Measurements from ENCODE around the gene A3GALT2.

A3GALT2 gene

DNA sequence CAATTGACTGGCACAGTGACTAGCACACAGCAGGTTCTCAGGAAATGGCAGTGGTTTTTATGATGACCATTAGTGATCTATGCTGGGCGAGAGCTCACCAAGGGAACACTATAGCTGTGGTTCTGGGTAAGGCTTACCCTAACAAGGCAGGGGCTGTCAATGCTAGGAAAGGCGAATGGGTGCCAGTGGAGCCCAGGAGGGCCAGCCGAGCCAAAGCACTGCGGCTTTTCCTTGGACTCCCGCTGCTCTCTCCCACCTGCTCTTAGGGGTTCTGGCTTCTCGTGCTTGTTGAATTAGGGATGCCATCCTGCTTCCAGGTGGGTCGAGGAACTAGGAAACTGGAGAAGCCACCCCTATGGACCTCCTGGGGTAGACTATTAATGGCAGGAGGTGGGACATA lies 10.0 kb upstream of the A3GALT2 start:
- no peak for DNase-seq

DNA sequence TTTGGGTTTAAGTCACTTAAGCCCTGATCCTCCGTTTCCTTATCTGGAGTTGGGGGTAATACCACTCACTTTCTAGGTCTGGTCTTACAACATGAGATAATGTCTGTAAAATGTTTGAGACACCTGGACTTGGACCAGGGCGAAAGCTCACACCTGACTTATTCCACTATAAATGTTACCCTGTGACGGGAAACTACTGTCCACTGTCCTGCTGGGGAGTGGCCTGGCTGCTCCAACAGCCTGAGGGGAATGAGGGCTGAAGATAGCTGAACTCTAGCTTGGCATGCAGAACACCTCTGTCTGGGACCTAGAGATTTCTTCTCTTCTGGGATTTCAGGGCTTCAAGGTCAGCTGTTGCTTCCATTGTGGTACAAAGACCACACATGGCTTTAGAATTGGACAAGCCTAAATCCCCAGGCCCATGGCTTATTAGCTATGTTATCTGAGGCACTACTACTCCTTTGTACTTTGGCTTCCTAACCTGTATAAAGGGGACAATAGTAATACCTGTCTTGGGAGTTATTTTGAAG lies 9.5 kb upstream of the A3GALT2 start:
- no peak for DNase-seq

- no peak for DNase-seq
These were observed 8.9 kb upstream of the A3GALT2 start for GRCh38 chr1:33329600-33330305.

GRCh38 chr1:33328817-33329216 lies 7.9 kb upstream of the A3GALT2 start:
- no peak for DNase-seq

- no peak for DNase-seq
These were observed 6.9 kb upstream of the A3GALT2 start for GRCh38 chr1:33327587-33328325.

GRCh38 chr1:33326785-33327184 lies 5.9 kb upstream of the A3GALT2 start:
- DNase-seq, result no peak

- DNase-seq, result no peak
These were observed 4.0 kb upstream of the A3GALT2 start for GRCh38 chr1:33324677-33325575.

DNA sequence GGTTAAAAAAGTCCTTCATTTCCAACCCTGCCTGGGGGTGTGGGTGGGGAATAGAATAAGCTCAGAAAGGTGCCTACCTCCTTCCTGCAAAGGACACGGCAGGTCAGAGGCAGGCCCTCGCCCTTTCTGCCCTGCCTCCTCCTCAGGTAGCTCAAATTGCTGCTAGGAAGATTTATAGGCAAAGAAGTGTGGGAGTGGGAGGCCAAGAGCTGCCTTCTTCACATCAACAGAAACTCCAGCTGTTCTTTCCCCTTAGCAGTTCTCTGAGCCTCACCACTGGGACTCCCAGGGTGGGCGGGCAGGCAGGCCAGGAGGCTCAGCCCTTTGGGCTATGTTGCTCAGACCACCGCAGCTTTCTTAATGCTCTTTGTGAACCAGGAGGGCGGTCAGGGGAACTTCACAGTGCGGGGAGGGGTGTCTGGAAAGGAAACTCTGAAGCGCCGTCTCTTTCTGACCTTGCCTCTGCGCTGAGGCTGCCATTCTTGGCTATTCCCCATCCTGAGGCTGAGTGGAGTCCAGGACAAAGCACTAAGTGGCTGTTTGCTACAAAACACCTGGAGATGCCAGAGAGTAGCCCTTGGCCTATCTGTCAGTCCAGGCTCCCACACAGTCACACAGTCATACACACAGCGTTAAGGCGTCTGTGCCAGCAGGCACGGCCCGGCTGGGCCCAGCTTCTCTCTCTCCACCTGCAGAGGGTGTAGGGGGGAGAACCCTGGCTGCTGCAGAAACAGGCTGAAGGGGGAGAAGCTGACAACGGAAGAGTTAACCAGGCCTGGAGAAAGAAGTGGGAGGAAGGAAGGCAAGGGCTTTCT lies 3.0 kb upstream of the A3GALT2 start:
- DNase-seq, result no peak

GRCh38 chr1:33322870-33323585 lies 2.1 kb upstream of the A3GALT2 start:
- DNase-seq, result no peak

DNA sequence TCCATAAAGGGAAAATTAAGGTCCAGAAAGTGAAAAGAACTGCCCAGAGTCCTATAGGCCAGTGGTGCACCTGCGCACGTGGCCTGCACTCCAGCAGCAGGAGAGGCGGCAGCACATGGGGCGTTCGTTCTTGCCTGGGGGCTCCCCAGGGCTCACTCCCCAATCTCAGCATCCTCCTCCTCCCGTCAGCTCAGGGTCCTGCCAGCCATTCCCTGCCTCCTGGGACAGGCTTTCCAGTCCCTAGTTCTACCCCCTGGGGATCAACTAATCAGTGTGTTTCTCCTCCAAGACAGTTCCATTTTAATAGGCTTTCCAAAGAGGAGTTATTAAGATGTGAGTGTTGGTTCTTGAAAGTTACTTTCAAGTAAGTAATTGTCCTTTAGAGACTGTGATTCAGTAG lies 1.2 kb upstream of the A3GALT2 start:
- DNase-seq, result no peak

DNA sequence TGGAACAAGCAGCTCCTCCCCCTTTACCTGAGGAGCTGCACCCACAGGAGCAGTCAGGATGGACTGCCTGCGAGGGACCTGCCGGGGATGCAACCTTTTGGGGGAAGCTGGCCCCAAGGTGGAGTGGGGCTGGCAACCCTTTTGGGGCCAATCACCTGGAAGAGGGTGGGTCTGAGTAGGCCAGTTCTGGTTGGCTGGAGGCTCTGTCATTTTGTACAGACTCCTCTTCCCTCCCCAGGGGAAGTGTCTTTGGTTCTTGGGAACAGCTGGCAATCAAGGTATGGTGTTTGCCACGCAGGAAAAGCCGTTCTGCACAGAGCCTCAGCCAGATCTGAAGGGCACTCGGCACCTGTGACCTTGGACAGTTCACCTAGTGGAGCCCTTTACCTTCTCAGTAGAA lies 280 bp upstream of the A3GALT2 start:
- DNase-seq, result no peak

GRCh38 chr1:33319949-33320618 lies 814 bp downstream of the A3GALT2 start:
- DNase-seq, result no peak

- DNase-seq, result no peak
These were observed 1.5 kb downstream of the A3GALT2 start for GRCh38 chr1:33319186-33319948.

DNA sequence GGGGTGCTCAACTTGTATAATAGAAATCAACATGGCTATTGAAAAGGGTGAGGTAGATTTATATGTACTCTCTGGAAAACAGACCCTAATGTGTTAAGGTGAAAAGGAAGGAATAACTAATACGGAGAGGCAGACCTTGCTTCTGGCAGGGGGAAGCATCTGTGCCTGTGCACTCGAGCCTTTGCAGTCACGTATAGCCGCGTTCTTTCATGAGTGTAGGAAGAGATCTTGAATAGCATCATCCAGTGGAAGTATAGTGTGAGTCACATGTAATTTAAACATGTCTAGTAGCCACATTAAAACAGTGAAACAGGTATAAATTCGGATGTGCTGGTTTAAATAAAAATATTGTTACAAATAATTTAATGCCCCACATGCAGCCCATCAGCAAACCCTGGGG lies 3.0 kb downstream of the A3GALT2 start:
- DNase-seq, result no peak

GRCh38 chr1:33317354-33317753 lies 3.5 kb downstream of the A3GALT2 start:
- no peak for DNase-seq

GRCh38 chr1:33316601-33317000 lies 4.3 kb downstream of the A3GALT2 start:
- no peak for DNase-seq

DNA sequence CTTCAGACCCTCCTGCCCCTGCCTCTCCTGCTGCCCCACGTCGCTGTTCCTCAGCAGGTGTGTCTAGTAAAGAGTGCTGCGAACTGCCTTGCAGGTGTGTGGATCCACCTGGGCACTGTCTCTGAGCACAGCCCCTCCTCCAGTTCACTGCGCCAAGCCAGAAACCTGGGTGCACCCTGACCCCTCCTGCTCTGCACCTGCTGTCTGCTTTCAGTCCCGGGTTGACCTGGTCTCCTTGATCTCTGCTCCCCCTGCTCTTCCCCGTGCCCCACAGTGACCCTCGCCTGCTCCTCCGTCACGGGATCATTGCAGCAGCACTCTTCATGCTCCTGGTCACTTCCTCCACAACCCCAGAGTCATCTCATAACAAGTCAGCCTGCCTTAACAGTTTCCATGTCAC lies 6.5 kb downstream of the A3GALT2 start:
- no peak for DNase-seq

DNA sequence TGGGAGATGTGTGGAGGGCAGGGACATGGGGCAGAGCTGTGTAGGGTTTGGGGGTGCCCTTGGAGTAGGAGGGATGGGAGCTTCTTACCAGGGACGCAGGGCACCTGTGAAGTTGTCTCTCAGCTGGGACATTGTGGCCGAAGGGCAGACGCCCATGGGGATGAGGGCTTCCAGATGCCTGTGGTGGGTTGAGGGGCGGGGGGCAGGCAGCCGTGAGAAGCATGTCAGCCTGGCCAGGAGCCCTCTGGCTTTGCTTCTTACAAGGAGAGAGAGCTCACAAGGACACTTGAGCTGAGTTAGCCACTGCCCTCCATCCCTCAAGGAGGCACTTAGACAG lies 8.5 kb downstream of the A3GALT2 start:
- no peak for DNase-seq

DNA sequence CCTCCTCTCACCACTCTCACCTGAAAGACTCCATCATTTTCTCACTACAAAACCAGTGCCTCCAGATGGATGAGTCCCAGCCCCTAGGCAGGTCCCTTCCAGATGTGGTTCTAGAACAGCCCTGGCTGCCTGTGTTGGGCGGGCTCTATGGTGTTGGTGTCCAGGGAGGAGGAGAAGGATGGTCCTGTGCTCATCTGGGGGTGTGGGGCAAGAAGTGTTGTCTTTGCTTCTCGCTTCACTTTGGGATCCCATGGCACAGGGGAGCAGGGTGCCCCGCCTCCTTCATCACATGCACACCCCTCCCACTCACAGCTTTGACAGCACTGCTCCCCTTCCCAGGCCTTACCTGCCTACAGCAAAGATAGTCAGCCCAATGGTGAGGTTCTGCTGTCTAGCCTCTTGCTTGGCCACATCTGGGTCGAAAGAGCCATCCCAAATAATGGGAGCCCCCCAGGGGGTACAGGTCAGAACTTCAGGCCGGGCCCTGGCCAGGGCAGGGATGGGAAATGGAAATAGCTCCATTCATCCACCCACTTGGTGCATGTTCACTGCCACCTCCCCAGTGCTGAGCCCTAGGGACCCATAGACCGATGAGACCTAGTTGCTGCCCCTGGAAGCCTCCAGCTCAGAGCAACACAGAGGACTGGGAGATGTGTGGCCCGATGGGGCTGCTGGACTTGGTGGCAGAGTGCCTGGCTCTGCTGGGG lies 9.0 kb downstream of the A3GALT2 start:
- no peak for DNase-seq

- no peak for DNase-seq
These were observed 10.2 kb downstream of the A3GALT2 start for GRCh38 chr1:33310702-33311101.
